ENCODE data around the gene SLC38A5.

DNA sequence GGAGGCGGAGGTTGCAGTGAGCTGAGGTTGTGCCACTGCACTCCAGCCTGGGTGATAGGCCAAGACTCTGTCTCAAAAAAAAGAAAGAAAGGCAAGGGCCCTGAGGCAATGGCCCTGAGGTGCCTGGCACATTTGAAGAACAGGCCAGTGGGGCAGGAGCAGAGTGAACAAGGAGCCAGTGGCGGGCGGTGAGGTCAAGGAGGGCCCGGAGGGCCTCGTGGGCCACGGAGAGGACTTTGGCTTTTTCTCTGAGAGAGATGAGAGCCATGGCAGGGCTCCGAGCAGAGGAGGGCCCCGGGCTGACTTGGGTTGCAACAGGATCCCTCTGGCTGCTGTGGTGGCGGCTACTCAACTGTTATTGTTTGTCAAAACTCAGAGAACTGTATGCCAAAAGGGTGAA lies 19.2 kb upstream of the SLC38A5 start:
- TF ChIP-seq, protein P1, sequence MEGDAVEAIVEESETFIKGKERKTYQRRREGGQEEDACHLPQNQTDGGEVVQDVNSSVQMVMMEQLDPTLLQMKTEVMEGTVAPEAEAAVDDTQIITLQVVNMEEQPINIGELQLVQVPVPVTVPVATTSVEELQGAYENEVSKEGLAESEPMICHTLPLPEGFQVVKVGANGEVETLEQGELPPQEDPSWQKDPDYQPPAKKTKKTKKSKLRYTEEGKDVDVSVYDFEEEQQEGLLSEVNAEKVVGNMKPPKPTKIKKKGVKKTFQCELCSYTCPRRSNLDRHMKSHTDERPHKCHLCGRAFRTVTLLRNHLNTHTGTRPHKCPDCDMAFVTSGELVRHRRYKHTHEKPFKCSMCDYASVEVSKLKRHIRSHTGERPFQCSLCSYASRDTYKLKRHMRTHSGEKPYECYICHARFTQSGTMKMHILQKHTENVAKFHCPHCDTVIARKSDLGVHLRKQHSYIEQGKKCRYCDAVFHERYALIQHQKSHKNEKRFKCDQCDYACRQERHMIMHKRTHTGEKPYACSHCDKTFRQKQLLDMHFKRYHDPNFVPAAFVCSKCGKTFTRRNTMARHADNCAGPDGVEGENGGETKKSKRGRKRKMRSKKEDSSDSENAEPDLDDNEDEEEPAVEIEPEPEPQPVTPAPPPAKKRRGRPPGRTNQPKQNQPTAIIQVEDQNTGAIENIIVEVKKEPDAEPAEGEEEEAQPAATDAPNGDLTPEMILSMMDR (IDR thresholded peaks at IDR 0.05) = no peak
- no peak for TF ChIP-seq POLR2AphosphoS5 (IDR thresholded peaks at IDR 0.05)
- TF ChIP-seq EP300 (IDR thresholded peaks at IDR 0.05) = no peak

All from esophagus muscularis mucosa (tissue), 4 donors.